Subcutaneous abdominal adipose tissue (tissue), 5 donors: ENCODE results near the gene SUPT3H.
"Not testable (repeated sequence)": the region's sequence is repeated elsewhere in the genome, so short reads cannot be mapped to it uniquely, and the experiment has no call there.

Experiments used
- H3K27ac ChIP-seq: one replicate; pipeline ENCODE4 v1.7.0; 2013; ENCODE audit warnings: low read depth, mild to moderate bottlenecking, inconsistent platforms, low read length, moderate library complexity
- H3K27me3 ChIP-seq, 5 donors: one replicate each; pipeline ENCODE4 v1.7.0; 2013; ENCODE audit warnings: low read length in 5 of 5, inconsistent platforms in 1 of 5; ENCODE audit not compliant: control insufficient read depth in 5 of 5, insufficient read depth in 4 of 5
- H3K36me3 ChIP-seq, 5 donors: one replicate each; pipeline ENCODE4 v1.7.0; 2013; ENCODE audit warnings: low read length in 5 of 5; ENCODE audit not compliant: control insufficient read depth in 5 of 5, insufficient read depth in 5 of 5
- H3K4me1 ChIP-seq, 5 donors: one replicate each; pipeline ENCODE4 v1.7.0; 2013; ENCODE audit warnings: low read length in 5 of 5, mild to moderate bottlenecking in 3 of 5, moderate library complexity in 1 of 5; ENCODE audit not compliant: control insufficient read depth in 5 of 5, insufficient read depth in 5 of 5
- H3K4me3 ChIP-seq, 5 donors: one replicate each; pipeline ENCODE4 v1.7.0; 2013; ENCODE audit warnings: low read length in 5 of 5, low read depth in 1 of 5
- H3K9ac ChIP-seq, 5 donors: one replicate each; pipeline ENCODE4 v1.7.0; 2013; ENCODE audit warnings: low read length in 5 of 5, mild to moderate bottlenecking in 4 of 5, moderate library complexity in 3 of 5
- H3K9me3 ChIP-seq, 5 donors: one replicate each; pipeline ENCODE4 v1.7.0; 2013; ENCODE audit warnings: low read length in 5 of 5; ENCODE audit not compliant: control insufficient read depth in 5 of 5
- donor health status: healthy.
- donor health status: healthy.
- donor health status: healthy.
- donor health status: healthy.
- donor health status: healthy.

The SUPT3H gene

DNA sequence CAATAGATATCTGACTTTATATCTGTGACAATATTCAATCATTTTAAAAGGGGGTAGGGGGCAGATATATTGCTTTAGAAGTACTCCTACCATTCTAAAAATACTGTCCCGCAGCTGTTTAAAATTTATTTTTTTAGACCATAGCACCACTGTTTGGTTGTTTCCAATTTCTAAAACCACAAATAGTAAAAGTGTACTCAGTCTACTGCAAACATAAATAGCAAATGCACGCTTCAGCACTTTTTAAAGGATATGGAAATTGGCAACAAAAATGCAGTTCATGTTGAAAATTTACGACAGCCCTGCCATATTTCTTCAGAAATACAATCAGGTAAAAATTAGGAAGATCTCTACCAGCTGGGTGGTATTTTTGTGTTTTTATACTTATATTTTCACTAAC is 181.6 kb downstream of the SUPT3H start:
- no peak overlapping the region for H3K9ac ChIP-seq
- no peaks in the 10 kb centered on the region for H3K27me3 ChIP-seq
- no peaks in the 10 kb centered on the region for H3K36me3 ChIP-seq
- no peak overlapping the region for H3K27ac ChIP-seq
- peaks cover 0 to 3% (median 0%) of the 10 kb centered on the region in 5 donors for H3K4me1 ChIP-seq
- H3K4me3 ChIP-seq, result no peak overlapping the region
- no peaks in the 10 kb centered on the region for H3K9me3 ChIP-seq

DNA sequence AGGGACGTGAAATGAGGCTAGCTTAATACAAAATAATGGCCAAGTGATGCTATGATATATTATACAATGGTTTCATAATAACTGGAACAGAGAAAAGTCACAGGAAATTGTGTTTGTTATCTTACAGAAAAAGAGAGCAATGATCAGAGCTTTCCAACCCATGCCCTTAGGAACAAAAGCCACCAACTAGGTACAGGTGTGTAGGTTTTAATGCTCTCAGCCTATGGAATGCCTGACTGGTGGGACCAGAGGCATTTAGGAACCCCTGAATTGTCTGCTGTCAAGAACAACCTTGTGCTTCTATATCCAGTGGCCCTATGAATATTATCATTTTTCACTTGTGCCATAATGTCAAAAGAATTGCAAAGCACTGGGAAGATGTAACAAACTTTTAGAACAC is 182.6 kb downstream of the SUPT3H start:
- Histone ChIP-seq H3K27ac (no peak overlapping the region), H3K4me3 (no peak overlapping the region), H3K4me1 (peaks cover 0 to 3% (median 0%) of the 10 kb centered on the region in 5 donors), H3K9me3 (no peaks in the 10 kb centered on the region), H3K9ac (no peak overlapping the region), H3K27me3 (no peaks in the 10 kb centered on the region), H3K36me3 (no peaks in the 10 kb centered on the region)

DNA sequence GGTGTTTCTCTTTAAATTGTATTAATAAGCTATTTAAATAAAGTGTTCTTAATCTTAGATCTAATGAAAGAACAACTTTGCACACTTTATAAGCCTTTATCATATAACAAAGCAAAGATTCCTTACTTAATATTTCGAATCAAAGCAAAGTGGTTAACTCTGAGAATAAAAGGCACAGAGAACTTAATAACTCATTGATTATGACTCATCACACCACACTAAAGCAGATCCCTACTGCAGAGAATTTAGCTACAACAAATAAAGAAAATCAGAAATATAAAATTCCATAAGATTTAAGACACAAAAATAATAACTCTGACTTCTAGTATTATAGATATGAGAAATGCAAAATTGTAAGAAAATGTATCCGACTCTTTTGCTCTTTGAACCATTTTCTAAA is 185.2 kb downstream of the SUPT3H start:
- H3K9ac ChIP-seq, result no peak overlapping the region
- H3K4me1 ChIP-seq, result peaks cover 0 to 3% (median 0%) of the 10 kb centered on the region in 5 donors
- no peak overlapping the region for H3K27ac ChIP-seq

DNA sequence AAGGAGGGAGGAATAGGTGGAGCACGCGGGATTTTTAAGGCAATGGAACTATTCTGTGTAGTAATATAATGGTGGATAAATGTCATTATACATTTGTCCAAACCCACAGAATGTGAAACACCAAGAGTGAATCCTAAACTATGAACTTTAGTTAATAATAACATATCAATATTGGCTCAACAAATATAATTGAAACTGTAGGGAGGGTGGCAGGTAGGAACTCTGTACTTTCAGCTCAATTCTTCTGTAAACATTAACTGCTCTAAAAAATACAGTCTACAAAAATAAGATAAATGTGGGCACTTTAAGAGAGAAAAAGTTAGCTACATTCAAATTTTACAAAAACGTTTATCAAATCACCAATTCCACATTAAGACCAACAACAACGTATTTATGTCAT is 186.3 kb downstream of the SUPT3H start:
- Histone ChIP-seq H3K4me1 (peaks cover 0 to 3% (median 0%) of the 10 kb centered on the region in 5 donors), H3K27ac (no peak overlapping the region), H3K36me3 (no peaks in the 10 kb centered on the region), H3K4me3 (no peak overlapping the region), H3K9me3 (no peaks in the 10 kb centered on the region), H3K27me3 (no peaks in the 10 kb centered on the region), H3K9ac (no peak overlapping the region)

More for the DNA sequence above, 185.2 kb downstream of the SUPT3H start:
- Histone ChIP-seq H3K36me3 (no peaks in the 10 kb centered on the region), H3K4me3 (no peak overlapping the region), H3K27me3 (no peaks in the 10 kb centered on the region), H3K9me3 (no peaks in the 10 kb centered on the region)

DNA sequence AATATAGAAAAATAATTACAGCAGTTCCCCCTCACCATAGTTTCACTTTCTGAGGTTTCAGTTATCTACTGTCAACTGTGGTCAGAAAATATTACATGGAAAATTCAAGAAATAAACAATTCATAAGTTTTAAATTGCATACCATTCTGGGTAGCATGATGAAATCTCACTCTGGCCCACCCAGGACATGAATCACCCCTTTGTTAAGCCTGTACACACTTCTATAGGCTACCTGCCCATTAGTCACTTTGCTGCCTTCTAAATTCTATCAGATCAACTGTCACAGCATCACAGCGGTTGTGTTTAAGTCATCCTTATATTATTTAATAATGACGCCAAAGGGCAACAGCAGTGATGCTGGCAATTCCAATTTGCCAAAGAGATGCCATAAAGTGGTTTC is 189.9 kb downstream of the SUPT3H start:
- no peak overlapping the region for H3K9ac ChIP-seq
- no peaks in the 10 kb centered on the region for H3K27me3 ChIP-seq
- no peak overlapping the region for H3K4me3 ChIP-seq
- H3K9me3 ChIP-seq, result no peaks in the 10 kb centered on the region
- H3K4me1 ChIP-seq, result no peaks in the 10 kb centered on the region
- H3K36me3 ChIP-seq, result no peaks in the 10 kb centered on the region
- H3K27ac ChIP-seq, result no peak overlapping the region

DNA sequence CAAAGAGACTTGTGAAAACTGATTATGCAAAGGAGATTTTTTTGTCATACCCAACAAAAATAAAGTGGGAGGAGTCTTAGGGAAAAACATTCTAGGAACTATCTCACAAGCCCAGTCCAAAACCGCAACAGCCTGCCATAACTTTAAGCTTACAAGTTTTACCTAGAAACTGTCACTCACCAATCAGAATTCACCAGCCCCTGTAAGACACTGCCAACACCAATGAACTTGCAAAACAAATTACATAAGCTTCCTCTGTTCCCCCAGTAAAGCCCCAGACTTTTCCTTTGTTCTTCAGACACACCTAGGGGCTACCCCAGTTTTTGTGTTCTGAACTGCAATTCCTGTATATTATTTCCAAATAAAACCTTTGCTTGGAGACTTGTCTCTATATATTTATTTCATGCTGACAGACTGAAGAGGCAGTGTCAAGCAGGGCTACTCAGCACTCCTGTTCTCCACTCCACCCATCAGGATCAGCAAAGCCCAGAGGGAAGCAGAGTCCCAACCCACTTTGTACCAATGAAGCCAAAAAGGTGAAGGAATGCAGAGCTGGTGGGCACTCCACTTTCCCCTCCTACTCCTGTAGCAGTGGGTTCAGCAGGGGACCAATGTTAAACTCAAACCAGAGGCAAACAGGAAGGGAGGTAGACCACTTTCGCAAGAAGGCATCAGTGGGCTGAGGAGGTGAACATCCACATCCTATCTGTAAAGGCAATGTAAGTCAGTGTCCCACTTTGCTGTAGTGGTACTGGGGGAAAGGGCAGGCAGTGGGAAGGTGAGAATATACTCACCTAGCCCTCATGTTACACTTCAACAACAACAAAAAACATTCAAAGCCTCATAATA is 192.1 kb downstream of the SUPT3H start:
- no peaks in the 10 kb centered on the region for H3K36me3 ChIP-seq
- no peak overlapping the region for H3K9ac ChIP-seq

DNA sequence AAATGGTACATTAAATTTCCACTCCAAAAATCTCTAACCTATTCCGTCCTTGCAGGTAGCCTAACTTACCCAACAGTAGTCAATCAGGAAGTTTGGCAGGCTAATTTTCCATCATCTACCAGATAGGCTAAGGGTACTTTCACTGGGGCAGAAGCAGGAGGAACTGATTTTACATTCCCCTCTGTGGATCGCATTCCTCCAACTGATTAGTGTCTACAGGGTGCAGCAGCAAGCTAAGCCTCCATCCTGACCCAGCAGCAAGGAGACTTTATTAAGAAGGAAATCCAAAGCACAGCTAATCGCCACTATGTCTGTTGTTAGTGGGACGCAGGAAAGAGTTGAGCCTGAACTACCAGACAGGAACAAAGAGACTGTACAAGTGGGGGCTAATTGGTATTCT is 192.8 kb downstream of the SUPT3H start:
- no peak overlapping the region for H3K27ac ChIP-seq
- H3K36me3 ChIP-seq, result no peaks in the 10 kb centered on the region
- H3K27me3 ChIP-seq, result no peaks in the 10 kb centered on the region
- H3K9me3 ChIP-seq, result no peaks in the 10 kb centered on the region
- no peaks in the 10 kb centered on the region for H3K4me1 ChIP-seq
- no peak overlapping the region for H3K9ac ChIP-seq
- H3K4me3 ChIP-seq, result no peak overlapping the region

More for the DNA sequence above, 192.1 kb downstream of the SUPT3H start:
- Histone ChIP-seq H3K4me1 (no peaks in the 10 kb centered on the region), H3K27me3 (no peaks in the 10 kb centered on the region), H3K27ac (no peak overlapping the region), H3K4me3 (no peak overlapping the region), H3K9me3 (no peaks in the 10 kb centered on the region)

DNA sequence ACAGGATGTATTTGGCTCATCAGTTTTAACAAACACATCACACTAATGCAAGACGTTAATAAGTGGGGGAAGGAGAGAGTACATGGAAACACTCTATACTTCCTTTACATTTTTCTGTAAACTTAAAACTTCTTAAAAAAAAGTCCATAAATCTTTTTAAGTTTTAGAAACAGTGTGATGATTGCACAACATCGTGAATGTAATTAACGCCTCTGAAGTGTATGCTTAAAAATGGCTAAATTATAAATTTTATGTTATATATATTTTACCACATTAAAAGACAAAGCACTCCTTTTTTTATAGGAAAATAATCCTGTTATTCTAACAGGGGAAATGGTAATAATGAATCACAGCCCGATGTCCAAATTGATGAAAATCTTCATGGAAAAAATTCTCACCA is 193.7 kb downstream of the SUPT3H start:
- Histone ChIP-seq H3K36me3 (no peaks in the 10 kb centered on the region), H3K9ac (no peak overlapping the region), H3K4me1 (no peaks in the 10 kb centered on the region), H3K27me3 (no peaks in the 10 kb centered on the region), H3K27ac (no peak overlapping the region), H3K9me3 (no peaks in the 10 kb centered on the region), H3K4me3 (no peak overlapping the region)

DNA sequence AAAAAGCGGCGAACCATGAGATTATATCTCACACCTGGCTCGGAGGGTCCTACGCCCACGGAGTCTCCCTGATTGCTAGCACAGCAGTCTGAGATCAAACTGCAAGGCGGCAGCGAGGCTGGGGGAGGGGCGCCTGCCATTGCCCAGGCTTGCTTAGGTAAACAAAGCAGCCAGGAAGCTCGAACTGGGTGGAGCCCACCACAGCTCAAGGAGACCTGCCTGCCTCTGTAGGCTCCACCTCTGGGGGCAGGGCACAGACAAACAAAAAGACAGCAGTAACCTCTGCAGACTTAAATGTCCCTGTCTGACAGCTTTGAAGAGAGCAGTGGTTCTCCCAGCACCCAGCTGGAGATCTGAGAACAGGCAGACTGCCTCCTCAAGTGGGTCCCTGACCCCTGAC is 201.4 kb downstream of the SUPT3H start:
- not testable (repeated sequence) for H3K9ac ChIP-seq, H3K27ac ChIP-seq, H3K9me3 ChIP-seq, H3K27me3 ChIP-seq, H3K4me3 ChIP-seq, H3K36me3 ChIP-seq, H3K4me1 ChIP-seq

DNA sequence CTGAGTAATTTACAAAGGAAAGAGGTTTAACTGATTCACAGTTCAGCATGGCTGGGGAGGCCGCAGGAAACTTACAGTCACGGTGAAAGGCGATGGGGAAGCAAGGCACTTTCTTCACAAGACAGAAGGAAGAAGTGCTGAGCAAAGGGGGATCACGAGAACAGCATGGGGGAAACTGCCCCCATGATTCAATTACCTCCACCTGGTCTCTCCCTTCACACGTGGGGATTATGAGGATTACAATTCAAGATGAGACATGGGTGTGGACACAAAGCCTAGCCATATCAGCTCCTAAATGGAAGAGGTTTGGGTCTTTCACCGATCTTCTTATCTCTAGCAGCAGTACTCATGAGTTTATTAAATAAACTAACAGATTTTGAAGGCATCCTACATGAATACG is 202.5 kb downstream of the SUPT3H start:
- Histone ChIP-seq H3K4me3 (no peak overlapping the region), H3K9me3 (no peaks in the 10 kb centered on the region), H3K27ac (no peak overlapping the region), H3K9ac (no peak overlapping the region), H3K36me3 (no peaks in the 10 kb centered on the region), H3K4me1 (no peaks in the 10 kb centered on the region), H3K27me3 (no peaks in the 10 kb centered on the region)
